ENCODE results near the gene SCNN1A.

SCNN1A gene

GRCh38 chr12:6315704-6316597 lies 59.4 kb downstream of the SCNN1A start:
- no peak for DNase-seq

DNA sequence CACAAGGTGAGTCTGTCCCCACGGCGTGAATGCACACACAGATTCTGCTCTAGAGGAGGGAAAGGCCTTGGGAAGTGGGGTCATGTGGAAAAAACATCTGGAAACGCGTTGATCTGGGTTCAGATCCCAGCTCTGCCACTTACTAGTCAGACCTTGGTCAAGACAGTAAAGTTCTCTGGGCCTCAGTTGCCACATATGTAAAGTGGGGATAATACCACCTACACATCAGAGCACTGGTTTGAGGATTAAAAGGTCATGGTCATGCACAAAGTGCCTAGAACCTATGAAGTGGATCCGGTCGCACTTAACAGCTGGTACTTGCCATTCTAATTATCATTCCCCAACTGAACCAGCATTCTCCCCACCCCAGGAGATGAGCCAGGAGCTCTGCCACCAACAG lies 60.2 kb downstream of the SCNN1A start:
- DNase-seq: no peak

GRCh38 chr12:6314776-6315175 lies 60.6 kb downstream of the SCNN1A start:
- no peak for DNase-seq

GRCh38 chr12:6313326-6313940 lies 61.9 kb downstream of the SCNN1A start:
- DNase-seq: no peak

DNA sequence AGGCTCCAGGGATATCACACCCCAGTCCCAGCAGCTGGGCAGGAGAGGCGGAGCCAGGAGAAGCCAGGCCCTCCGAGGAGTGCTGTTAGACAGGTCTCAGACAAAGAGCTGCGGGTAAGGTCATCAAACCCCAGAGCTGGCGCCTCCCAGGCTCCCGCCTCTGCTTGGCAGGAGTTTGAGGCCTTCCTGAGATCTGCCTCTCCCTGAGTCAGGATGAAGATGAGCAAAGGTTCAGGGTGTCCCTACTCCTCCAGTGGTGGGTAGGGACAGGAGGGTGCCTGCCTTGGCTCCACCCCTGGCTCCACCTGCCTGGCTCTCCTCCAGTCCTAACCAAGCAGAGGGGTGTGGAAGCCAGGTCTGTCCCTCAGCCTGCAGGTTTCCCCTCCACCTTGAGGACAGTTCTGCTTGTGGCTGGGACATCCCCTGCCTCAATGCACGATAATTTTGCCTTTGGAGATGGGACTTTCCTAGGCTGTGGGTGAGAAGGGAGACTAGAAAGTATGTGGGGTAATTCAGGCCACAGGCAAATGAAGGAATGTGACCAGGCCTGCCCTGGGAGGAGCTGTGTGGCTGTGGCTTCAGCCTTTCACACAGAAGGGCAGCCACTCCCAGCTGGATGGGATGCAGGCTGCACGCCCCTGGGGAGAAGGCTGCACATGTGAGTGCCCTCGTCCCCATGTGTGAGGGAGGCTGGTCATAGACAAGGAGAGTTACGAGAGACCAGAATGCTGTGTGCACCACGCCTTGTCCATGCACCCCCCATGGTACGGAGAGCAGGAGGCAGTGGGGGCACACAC lies 62.6 kb downstream of the SCNN1A start:
- DNase-seq: no peak

GRCh38 chr12:6311822-6312528 lies 63.4 kb downstream of the SCNN1A start:
- DNase-seq: no peak

DNA sequence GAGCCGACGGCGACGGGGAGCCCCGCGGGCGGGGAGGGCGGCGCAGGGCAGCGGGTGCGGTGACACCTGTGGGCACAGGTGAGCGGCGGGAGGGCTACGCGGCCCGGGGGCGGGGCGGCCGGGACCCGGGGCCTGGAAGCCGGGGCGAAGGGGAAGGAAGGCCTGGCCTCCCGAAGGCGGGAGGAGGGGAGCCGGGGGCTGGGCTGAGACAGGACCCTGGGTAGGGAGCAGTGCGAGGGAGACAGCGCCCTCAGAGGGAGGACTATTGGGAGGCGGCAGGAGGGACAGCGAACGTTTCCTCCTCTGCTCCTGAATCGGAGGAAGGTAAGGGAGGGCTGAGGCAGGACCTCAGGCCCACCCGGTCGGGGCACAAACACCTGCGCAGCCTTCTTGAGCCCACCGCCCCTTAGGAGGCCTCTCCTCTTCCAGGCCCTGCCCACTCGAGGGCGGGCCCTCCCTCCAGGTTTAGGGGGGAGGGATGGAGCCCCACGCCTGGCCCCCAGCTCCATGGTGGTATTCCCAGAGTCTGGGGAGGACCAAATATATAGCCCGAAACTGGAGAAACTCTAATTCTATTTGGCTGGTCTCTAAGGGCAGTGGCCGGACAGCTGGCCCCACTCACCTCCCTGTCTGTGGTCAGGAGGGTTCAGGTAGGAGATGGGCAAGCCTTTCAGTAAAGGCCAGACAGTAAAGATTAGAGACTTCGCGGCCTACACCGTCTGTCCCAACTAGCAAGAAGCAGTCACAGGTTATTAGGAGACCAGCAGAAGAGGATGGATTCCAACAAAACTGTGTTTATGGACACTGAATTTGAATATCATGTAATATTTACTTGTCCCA lies 64.4 kb downstream of the SCNN1A start:
- no peak for DNase-seq

GRCh38 chr12:6307529-6307928 lies 67.8 kb downstream of the SCNN1A start:
- DNase-seq: no peak

DNA sequence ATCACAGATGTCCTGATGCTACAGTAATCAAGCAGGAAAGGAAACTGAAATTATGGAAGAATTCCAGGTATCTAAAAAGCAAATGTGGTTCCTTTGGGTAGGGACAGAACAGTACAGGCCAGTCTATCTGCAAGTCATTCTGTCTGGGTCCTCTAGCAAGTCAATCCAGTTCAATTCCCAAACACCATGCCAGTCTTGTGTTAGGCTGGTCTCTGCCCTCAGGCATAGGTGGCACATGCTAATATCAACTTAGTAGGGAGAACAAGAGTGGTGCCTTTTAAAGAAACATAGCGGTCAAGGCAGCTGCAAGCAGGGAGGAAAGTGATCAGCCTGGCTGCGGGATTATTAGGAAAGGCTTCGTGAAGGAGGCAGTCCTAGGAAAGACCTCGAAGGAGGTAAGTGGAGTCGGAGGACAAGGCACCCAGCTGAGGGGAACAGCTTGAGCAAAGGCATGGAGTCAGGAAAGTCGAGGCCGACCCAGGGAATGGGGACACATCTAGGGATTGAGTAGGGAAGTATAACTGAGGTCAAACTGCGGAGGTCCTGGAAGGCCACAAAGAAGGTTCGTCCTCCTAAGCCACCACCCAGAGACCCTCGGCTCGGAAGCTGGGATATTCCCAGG lies 68.7 kb downstream of the SCNN1A start:
- DNase-seq: no peak

DNA sequence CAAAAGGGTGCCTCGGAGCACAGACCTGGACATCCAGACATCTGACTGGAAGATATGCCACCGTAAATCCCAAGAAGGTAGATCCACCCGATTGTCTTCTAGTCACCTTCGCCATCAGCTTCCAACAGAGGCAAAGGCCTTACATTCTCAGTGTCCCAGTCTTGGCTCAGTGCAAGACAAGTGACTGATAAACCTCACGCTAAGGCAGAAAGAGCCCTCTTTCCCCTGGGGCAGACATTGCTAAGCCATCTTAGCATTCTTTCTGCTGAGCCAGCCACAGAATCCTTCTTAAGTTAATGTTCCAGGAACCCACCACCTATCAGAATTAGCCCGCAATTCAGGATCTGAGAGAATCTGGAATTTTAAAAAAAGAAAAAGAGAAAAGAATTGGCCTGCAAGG lies 69.2 kb downstream of the SCNN1A start:
- no peak for DNase-seq

DNA sequence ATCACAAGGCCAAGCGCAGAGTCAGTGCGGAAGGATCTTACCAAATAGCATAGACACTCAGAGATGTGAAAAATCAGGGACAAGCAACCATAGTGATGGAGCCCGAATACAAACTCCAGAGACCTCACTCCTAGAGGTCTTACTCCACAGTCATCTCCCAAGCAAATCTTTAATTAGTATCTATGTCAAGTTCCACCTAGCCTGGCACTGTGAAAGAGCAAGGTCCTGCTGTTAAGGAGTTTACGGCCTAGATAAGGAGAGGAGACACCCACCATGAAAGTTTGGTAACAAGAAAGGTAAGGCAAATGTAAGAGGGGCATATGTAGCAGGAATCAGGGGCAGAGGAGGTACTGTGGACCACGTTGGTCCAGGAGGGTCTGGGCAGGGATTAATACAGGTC lies 72.3 kb downstream of the SCNN1A start:
- DNase-seq: no peak

GRCh38 chr12:6302621-6303020 lies 72.7 kb downstream of the SCNN1A start:
- DNase-seq: no peak

- no peak for DNase-seq
Measured at GRCh38 chr12:6301721-6302120, 73.6 kb downstream of the SCNN1A start.

- DNase-seq: no peak
Measured at GRCh38 chr12:6297170-6297569, 78.2 kb downstream of the SCNN1A start.

Measured in NCI-H524 (cell line).